Activated CD4-positive, alpha-beta T cell treated with anti-CD3 and anti-CD28 coated beads, Interleukin-2, amount 50 U/mL, for 24 hours (primary cell): ENCODE measurements around the gene ATP6V1G3.
"Not testable (repeated sequence)": the region's sequence is repeated elsewhere in the genome, so short reads cannot be mapped to it uniquely, and the experiment has no call there.

Experiments
- DNase-seq, 2 donors: peaks; one replicate each; pipeline ENCODE4 v3.0.0-alpha.2; 2020; ENCODE audit warnings: low read depth in 1 of 2, low spot score in 1 of 2

The ATP6V1G3 gene

GRCh38 chr1:198540580-198540979, at the start of gene ATP6V1G3:
ATP6V1G3 (minus strand) TSS chr1:198540680; CDS start chr1:198540650, 30 bp downstream.
- DNase-seq = no peak

GRCh38 chr1:198588845-198589244, 48.4 kb upstream of the ATP6V1G3 start:
- no peak for DNase-seq

GRCh38 chr1:198584163-198584562, 43.7 kb upstream of the ATP6V1G3 start:
- DNase-seq = no peak

- DNase-seq = not testable (repeated sequence)
These were observed 42.8 kb upstream of the ATP6V1G3 start for GRCh38 chr1:198583209-198583802.

- DNase-seq = no peak
These were observed 37.0 kb upstream of the ATP6V1G3 start for GRCh38 chr1:198577444-198577843.

GRCh38 chr1:198575798-198576641, 35.5 kb upstream of the ATP6V1G3 start:
- DNase-seq = no peak

- DNase-seq = no peak
These were observed 34.8 kb upstream of the ATP6V1G3 start for GRCh38 chr1:198575292-198575691.

GRCh38 chr1:198574325-198574724, 33.8 kb upstream of the ATP6V1G3 start:
- no peak for DNase-seq

- DNase-seq = no peak
These were observed 24.2 kb upstream of the ATP6V1G3 start for GRCh38 chr1:198564716-198565115.

- DNase-seq = no peak
These were observed 23.7 kb upstream of the ATP6V1G3 start for GRCh38 chr1:198564157-198564556.

GRCh38 chr1:198563583-198563982, 23.1 kb upstream of the ATP6V1G3 start:
- no peak for DNase-seq

- no peak for DNase-seq
These were observed 19.7 kb upstream of the ATP6V1G3 start for GRCh38 chr1:198560161-198560560.

- DNase-seq = no peak
These were observed 18.9 kb upstream of the ATP6V1G3 start for GRCh38 chr1:198559362-198559761.

GRCh38 chr1:198558402-198558801, 17.9 kb upstream of the ATP6V1G3 start:
- DNase-seq = no peak

GRCh38 chr1:198556971-198557370, 16.5 kb upstream of the ATP6V1G3 start:
- peak in 1 of 2 donors; percentile 43 for DNase-seq

- DNase-seq = no peak
These were observed 12.4 kb upstream of the ATP6V1G3 start for GRCh38 chr1:198552668-198553416.

- DNase-seq = no peak
These were observed 10.6 kb upstream of the ATP6V1G3 start for GRCh38 chr1:198550941-198551524.

- no peak for DNase-seq
These were observed 9.4 kb upstream of the ATP6V1G3 start for GRCh38 chr1:198549866-198550265.

GRCh38 chr1:198548890-198549289, 8.4 kb upstream of the ATP6V1G3 start:
- no peak for DNase-seq

- DNase-seq = no peak
These were observed 4.7 kb upstream of the ATP6V1G3 start for GRCh38 chr1:198545156-198545555.

GRCh38 chr1:198544265-198544664, 3.8 kb upstream of the ATP6V1G3 start:
- no peak for DNase-seq
